Adrenal gland (tissue), 5 donors: ENCODE data around the gene EXOC6.

Source experiments
- CTCF ChIP-seq, 6 experiments: fragments of 450-650 bp in 4 of 6; fragments of 200-600 bp in 2 of 6; sonication (generic) in 1 of 6; IDR thresholded peaks; 1 replicate in 5 of 6; 2 replicates in 1 of 6; pipeline versions ENCODE4 v1.5.1 to v1.8.0; 2016 to 2021; ENCODE audit warnings: antibody characterized with exemption in 6 of 6, mild to moderate bottlenecking in 2 of 6, moderate library complexity in 1 of 6
- POLR2A ChIP-seq, 2 donors: fragments of 450-650 bp; IDR thresholded peaks; one replicate each; pipeline ENCODE4 v1.6.1; 2017; ENCODE audit warnings: antibody characterized with exemption in 2 of 2, mild to moderate bottlenecking in 2 of 2, moderate library complexity in 1 of 2
- donor health status: DM: no; HTN: no; CAD: no.

- TF ChIP-seq CTCF (IDR thresholded peaks at IDR 0.05), result no peak
- TF ChIP-seq POLR2A (IDR thresholded peaks at IDR 0.05), result no peak
Observed at GRCh38 chr10:92938841-92939240, 90.5 kb downstream of the EXOC6 start.
